ENCODE data around the gene GAPVD1.
"Not testable (repeated sequence)": the region's sequence is repeated elsewhere in the genome, so short reads cannot be mapped to it uniquely, and the experiment has no call there.

GAPVD1 gene, protein sequence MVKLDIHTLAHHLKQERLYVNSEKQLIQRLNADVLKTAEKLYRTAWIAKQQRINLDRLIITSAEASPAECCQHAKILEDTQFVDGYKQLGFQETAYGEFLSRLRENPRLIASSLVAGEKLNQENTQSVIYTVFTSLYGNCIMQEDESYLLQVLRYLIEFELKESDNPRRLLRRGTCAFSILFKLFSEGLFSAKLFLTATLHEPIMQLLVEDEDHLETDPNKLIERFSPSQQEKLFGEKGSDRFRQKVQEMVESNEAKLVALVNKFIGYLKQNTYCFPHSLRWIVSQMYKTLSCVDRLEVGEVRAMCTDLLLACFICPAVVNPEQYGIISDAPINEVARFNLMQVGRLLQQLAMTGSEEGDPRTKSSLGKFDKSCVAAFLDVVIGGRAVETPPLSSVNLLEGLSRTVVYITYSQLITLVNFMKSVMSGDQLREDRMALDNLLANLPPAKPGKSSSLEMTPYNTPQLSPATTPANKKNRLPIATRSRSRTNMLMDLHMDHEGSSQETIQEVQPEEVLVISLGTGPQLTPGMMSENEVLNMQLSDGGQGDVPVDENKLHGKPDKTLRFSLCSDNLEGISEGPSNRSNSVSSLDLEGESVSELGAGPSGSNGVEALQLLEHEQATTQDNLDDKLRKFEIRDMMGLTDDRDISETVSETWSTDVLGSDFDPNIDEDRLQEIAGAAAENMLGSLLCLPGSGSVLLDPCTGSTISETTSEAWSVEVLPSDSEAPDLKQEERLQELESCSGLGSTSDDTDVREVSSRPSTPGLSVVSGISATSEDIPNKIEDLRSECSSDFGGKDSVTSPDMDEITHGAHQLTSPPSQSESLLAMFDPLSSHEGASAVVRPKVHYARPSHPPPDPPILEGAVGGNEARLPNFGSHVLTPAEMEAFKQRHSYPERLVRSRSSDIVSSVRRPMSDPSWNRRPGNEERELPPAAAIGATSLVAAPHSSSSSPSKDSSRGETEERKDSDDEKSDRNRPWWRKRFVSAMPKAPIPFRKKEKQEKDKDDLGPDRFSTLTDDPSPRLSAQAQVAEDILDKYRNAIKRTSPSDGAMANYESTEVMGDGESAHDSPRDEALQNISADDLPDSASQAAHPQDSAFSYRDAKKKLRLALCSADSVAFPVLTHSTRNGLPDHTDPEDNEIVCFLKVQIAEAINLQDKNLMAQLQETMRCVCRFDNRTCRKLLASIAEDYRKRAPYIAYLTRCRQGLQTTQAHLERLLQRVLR (N-terminal part only)

DNA sequence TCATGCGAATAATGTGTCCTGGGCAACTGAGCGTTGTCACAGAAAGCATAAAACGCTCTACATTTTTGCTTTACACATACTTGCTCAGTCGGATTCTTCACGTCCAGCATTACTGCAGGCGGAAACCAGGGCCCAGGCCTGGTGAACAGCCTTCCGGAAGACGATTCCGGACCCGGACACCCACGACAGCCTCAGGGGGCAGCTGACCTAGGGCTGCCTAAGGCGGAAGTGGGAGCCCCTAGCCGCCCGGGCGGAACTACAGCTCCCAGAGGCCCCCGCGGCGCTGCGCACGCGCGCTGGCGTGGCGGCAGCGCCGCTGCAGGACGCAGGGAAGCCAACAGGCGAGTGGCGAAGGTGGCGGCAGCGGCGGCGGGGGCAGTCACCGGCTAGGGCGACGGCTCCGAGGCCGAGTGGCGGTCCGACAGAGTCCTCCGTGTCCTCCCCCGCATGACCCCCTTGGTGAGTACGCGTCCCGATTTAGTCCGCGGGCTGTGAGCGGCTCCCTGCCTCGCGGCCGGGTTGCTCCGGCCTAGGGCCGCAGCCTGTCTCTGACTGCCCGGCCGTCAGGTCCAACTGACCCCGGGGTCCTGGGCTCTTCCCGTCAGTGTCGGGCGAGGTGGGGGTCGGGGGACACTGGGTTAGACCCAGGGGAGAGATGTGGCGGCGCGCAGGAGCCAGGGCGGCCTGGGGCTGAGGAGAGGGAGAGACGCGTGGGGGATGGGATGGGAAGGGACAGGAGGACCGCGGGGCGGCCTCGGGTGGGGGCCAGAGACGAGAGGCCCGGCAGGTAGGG lies at the start of gene GAPVD1:
GAPVD1 (plus strand) TSS at position 326 of the 793 bp plus-strand sequence. CDS start 37,096 bp downstream, outside the sequence.
- DNase-seq (ENCODE audit: low spot score): peak; percentile 95

DNA sequence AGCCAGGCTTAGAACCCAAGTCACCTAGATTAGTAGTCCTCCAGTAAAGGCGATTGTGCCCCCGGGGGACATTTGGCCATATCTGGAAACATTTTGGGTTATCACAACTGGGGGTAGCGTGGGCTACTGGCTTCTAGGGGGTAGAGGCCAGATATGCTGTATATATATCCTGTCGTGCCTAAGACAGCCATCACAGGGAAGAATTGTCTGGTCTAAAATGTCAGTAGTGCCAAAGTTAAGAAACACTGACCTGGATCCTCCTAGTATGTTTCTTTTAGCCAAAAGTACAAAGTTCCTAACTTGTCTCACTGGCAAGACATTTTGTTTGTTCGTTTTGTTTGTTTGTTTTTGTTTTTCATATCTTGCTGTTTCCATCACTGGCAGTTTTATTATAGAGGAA lies 47.4 kb upstream of the GAPVD1 start:
- no peak for DNase-seq (ENCODE audit: low spot score)

DNA sequence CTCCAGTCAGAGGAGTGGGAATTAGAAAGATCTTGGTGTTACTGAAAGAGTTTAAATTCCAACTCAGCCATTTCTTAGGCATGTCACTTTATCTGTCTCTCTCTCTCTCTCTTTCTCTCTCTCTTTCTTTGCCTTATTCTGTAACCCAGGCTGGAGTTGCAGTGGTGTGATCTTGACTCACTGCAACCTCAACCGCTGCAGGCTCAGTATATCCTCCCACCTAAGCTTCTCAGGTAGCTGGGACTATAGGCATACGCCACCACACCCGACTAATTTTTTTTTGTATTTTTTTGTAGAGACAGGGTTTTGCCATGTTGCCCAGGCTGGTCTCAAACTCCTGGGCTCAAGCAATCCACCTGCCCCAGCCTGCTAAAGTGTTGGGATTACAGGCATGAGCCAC lies 43.0 kb upstream of the GAPVD1 start:
- DNase-seq (ENCODE audit: low spot score): no peak

DNA sequence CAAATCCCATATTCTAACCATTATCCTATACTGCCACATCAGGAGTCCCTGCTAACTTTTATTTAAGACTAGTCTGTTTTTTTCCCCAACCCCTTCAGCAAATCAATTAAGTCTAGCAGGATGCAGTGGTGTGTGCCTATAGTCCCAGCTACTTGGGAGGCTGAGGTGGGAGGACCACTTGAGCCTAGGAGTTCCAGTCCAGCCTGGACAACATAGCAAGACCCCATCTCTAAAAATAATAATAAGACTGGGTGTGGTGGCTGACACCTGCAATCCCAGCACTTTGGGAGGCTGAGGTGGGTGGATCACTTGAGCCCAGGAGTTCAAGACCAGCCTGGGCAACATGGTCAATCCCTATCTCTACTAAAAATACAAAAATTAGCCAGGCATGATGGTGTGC lies 36.8 kb upstream of the GAPVD1 start:
- DNase-seq (ENCODE audit: low spot score): not testable (repeated sequence)

DNA sequence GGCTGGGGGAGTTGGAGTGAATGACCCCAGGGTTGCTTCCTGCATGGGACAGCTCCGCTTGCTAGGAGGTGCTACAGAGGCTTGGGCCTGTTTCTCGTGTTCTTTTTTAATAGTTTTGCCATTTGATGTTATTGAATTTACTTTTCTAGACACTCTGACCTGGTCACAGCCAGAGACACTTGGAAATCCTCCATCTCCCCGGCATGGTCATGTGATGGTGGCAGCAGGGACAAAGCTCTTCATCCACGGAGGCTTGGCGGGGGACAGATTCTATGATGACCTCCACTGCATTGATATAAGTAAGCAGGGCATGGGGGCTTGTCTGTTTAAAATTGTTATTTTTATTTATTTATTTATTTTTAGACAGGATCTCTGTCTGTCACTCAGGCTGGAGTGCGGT lies 33.9 kb upstream of the GAPVD1 start:
- DNase-seq (ENCODE audit: low spot score): no peak

DNA sequence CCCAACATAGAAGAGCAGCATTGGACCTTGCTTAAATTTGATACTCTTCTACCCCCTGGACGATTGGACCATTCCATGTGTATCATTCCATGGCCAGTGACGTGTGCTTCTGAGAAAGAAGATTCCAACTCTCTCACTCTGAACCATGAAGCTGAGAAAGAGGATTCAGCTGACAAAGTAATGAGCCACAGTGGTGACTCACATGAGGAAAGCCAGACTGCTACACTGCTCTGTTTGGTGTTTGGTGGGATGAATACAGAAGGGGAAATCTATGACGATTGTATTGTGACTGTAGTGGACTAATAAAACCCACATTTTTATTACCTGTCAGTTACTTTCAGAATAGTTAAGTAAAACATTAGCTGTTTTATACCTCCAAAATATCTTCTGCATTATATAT lies 27.9 kb upstream of the GAPVD1 start:
- DNase-seq (ENCODE audit: low spot score): no peak

DNA sequence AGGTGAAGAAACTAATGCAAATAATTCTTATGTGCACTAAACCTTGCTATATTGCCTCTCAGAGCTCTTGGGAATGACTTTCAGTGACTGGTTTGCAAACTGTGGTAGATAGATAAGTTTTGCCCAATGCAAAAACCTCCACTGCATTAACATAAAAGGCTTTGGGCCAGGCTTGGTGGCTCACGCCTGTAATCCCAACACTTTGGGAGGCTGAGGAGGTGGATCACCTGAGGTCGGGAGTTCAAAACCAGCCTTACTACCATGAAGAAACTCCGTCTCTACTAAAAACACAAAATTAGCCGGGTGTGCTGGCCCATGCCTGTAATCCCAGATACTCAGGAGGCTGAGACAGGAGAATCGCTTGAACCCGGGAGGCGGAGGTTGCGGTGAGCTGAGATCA lies 27.5 kb upstream of the GAPVD1 start:
- not testable (repeated sequence) for DNase-seq (ENCODE audit: low spot score)

DNA sequence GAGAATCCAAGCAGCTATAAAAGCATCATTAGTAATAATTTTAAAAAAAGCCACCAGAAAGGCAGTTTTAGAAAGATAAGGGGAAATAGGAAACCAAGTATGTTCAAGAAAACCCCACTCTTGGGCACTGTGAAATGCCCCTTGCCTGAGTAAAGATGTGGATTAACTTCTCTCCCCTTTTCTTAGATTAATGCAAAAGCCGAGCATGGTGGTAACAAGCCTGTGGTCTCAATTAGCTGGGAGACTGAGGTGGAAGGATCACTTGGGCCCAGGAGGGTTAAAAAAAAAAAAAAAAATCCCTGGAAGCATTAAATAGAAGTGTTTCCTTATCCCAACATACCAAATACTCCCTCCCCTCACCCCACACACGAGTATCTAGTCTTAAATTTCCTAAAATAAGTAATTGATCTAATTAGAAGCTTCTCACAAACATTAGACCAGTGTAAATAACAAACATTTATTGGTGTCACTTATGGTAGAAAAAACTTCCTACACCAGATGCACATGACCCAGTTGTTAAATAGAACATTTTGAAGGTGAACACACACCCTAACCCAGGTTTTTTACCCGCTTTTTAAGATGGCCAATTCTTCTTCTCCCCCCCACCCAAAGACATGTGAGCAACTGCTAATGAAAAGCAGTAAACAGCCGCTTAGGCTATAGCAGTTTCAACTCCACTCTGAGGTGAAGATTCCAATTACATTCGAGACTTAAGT lies 25.7 kb upstream of the GAPVD1 start:
- DNase-seq (ENCODE audit: low spot score): no peak

DNA sequence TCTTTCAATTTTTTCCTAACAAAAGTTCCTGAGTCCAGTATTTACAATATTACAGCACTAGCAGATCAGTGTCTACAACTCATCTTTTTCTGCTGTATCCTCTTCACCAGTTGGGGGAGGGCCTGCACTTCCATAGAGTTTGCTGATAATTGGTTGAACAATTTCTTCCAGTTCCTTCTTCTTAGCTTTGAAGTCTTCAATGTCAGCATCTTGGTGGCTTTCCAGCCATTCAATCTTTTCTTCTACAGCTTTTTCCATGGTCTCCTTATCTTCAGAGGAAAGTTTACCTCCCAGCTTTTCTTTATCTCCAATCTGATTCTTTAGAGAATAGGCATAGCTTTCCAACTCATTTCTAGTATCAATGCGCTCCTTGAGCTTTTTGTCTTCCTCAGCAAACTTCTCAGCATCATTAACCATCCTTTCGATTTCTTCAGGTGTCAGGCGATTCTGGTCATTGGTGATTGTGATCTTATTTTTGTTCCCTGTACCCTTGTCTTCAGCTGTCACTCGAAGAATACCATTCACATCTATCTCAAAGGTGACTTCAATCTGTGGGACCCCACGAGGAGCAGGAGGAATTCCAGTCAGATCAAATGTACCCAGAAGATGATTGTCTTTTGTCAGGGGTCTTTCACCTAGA lies 25.0 kb upstream of the GAPVD1 start:
- not testable (repeated sequence) for DNase-seq (ENCODE audit: low spot score)

DNA sequence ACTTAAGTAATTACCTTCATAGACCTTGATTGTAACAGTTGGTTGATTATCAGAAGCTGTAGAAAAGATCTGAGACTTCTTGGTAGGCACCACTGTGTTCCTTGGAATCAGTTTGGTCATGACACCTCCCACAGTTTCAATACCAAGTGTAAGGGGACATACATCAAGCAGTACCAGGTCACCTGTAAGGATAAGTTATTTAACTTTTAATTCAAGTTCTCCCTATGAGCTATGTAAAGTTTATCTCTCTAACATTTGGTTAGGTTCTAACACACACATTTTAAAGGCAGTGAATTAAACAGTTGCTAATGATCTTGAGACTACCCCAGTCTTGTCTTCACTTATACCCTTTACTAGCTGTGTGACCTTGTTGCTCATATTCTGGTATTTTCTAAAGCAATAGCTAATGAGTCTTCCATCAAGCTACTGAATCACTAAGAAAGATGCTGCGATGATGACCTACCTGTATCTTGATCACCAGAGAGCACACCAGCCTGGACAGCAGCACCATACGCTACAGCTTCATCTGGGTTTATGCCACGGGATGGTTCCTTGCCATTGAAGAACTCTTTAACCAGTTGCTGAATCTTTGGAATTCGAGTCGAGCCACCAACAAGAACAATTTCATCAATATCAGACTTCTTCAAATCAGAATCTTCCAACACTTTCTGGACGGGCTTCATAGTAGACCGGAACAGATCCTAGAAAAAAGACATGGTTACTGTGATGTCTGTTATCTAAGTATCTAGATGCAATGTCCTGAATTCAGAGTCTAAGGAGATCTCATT lies 23.3 kb upstream of the GAPVD1 start:
- DNase-seq (ENCODE audit: low spot score): no peak

DNA sequence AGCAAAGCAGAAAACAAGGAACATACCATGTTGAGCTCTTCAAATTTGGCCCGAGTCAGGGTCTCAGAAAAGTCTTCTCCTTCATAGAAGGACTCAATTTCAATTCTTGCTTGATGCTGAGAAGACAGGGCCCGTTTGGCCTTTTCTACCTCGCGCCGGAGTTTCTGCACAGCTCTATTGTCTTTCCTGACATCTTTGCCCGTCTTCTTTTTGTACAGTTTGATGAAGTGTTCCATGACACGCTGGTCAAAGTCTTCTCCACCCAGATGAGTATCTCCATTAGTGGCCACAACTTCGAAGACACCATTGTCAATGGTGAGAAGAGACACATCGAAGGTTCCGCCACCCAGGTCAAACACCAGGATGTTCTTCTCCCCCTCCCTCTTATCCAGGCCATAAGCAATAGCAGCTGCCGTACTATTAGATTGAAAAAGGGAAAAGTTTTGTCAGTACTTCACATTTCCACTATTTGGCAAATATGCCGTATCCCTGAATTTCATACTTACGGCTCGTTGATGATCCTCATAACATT lies 22.6 kb upstream of the GAPVD1 start:
- no peak for DNase-seq (ENCODE audit: low spot score)

DNA sequence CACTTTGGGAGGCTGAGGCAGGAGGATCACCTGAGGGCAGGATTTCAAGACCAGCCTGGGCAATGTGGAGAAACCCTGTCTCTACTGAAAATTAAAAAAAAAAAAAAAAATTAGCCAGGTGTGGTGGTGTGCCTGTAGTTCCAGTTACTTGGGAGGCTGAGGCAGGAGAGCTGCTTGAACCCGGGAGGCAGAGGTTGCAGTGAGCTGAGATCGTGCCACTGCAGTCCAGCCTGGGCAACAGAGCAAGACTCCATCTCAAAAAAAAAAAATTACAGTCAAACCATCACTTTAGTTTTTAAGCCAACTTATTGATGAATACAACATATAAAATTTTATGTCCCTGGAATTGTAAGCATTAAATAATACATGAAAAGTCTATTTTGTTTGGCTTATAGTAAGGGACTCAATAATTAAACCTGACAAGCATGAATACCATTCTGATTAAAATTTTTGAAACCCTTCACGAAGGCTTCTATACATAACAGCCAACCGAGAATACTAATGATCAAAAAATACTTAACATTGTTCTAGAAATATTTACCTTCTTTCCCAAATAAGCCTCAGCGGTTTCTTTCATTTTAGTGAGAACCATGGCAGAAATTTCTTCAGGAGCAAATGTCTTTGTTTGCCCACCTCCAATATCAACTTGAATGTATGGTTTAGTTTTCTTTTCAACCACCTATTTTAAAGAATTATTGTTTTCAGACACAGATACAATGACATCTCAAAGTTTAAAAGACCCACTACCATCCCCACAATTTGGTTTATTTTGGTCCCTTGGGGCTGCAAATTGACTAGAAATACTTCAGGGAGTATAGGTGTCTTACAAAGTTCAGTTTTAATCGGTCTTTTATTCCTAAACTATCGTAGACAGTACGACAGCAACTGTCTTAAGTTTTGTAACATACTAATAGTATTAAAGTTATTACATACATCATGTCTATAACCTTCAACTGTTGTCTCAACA lies 21.7 kb upstream of the GAPVD1 start:
- DNase-seq (ENCODE audit: low spot score): no peak

DNA sequence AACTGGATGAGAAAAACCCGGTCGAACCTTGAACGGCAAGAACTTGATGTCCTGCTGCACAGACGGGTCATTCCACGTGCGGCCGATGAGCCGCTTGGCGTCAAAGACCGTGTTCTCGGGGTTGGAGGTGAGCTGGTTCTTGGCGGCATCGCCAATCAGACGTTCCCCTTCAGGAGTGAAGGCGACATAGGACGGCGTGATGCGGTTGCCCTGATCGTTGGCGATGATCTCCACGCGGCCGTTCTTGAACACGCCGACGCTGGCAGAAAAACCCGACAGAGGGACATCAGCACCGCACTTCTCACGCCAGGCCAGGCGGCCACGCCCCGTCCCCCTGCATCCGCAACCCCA lies 21.0 kb upstream of the GAPVD1 start:
- DNase-seq (ENCODE audit: low spot score): no peak

DNA sequence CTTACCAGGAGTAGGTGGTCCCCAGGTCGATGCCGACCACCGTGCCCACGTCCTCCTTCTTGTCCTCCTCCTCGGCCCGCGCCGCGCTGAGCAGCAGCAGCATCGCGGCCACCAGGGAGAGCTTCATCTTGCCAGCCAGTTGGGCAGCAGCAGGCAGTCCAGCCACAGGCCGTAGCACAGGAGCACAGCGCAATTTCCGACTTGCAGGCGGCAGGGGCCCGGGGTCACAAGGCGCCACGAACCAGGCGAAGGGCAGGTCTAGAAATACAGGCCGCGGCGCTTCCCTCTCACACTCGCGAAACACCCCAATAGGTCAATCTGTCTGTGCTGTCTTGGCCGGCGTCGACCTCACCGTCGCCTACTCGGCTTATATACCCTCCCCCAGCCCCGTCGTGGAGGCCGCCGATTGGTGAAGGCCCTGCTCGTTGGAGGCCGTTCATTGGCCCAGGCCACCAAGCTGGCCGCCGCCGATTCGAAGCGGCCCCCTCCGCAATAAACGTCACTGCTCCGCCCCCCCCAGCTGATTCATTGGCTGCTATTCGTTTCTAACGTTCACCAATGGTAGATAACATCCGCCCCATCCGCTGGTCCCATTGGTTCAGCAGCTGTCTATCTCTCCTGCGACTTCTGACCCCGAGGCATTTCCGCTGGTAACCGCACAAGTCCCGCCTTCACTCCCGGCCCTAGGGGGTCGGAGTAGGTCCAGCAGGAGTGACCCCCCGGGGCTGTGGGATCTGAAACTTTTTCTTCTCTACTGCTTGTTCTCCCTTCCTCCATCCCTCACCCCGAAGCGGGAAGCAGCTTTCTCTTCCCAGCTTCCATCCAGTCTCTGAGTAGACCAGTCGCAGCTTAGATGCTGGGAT lies 20.4 kb upstream of the GAPVD1 start, which contains the start of gene HSPA5:
HSPA5 (minus strand) TSS at position 344 of the 863 bp plus-strand sequence; CDS start at position 127, 217 bp downstream.
- peak; percentile 100 for DNase-seq (ENCODE audit: low spot score)

DNA sequence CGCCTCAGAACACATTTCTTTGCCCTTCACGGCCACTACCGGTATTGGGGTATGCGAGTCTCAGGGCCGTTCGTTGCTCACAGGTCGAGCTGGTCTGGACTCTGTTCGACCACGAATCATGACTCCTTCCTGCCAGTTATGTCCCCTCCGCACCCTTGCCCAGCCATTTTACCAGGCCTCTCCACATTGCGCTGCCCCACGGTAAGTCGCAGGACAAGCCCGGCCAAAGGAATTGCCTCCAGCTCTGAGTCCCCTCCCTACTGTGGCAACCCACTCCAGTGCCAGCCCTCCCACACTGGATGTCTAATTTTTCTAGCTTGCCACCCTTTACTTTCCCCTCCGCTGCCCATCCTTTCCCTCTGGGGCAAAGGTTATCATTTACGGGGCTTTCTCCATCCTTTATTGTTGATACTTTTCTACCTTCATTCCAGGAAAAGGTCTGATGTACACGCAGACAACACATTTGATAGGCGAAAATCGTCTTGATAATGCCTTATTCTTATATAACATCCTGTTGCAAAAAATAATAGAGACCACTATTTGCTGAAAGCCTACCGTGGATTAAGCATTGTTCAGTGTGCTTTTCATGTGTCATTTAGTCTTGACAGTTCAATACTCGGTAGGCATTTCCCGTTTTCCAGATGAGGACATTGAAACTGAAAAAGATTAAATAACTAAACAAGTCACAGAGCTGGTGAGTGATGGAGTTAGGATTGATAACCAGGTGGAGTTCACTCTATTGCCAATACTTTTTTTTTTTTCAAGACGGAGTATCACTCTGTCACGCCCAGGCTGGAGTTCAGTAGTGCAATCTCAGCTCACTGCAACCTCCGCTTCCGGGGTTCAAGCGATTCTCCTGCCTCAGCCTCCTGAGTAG lies 19.5 kb upstream of the GAPVD1 start:
- no peak for DNase-seq (ENCODE audit: low spot score)

DNA sequence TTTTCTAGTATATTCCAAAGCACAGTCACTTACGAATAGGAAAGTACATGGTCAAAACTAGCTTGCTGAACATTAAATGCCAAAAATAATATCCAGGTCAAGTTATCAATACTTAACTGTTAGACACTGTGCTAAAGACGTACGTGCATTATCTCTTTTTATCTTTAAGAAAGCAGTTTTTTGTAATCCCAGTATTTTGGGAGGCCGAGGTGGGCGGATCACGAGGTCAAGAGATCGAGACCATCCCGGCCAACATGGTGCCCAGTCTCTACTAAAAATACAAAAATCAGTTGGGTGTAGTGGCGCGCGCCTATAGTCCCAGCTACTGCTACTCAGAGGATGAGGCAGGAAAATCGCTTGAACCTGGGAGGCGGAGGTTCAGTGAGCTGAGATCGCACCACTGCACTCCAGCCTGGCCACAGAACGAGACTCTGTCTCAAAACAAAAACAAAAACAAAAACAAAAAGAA lies 17.8 kb upstream of the GAPVD1 start:
- DNase-seq (ENCODE audit: low spot score): no peak

Data from left forelimb (tissue), 1 donor.